HG02571 (cell line): ENCODE measurements around the gene INTS2.
"Not testable (repeated sequence)": the region's sequence is repeated elsewhere in the genome, so short reads cannot be mapped to it uniquely, and the experiment has no call there.

ENCODE experiments used
- ATAC-seq: cut with Tn5 transposase; IDR thresholded peaks from one replicate; pipeline ENCODE4 v1.9.1; 2021; ENCODE audit warnings: mild to moderate bottlenecking, moderate library complexity; ENCODE audit not compliant: unreplicated experiment

The INTS2 gene

GRCh38 chr17:61848896-61849295 lies 78.9 kb downstream of the INTS2 start:
- ATAC-seq, result no peak

- no peak for ATAC-seq
Observed at GRCh38 chr17:61848247-61848646, 79.5 kb downstream of the INTS2 start.

GRCh38 chr17:61847659-61848058 lies 80.1 kb downstream of the INTS2 start:
- ATAC-seq, result no peak

- ATAC-seq, result no peak
Observed at GRCh38 chr17:61846761-61847375, 80.9 kb downstream of the INTS2 start.

- ATAC-seq, result no peak
Observed at GRCh38 chr17:61846088-61846487, 81.7 kb downstream of the INTS2 start.

- no peak for ATAC-seq
Observed at GRCh38 chr17:61843435-61843834, 84.3 kb downstream of the INTS2 start.

GRCh38 chr17:61842899-61843298 lies 84.9 kb downstream of the INTS2 start:
- no peak for ATAC-seq

GRCh38 chr17:61839300-61839786 lies 88.4 kb downstream of the INTS2 start:
- ATAC-seq, result no peak

GRCh38 chr17:61837175-61838051 lies 90.4 kb downstream of the INTS2 start:
- no peak for ATAC-seq

GRCh38 chr17:61836266-61837174 lies 91.3 kb downstream of the INTS2 start:
- ATAC-seq, result no peak

- no peak for ATAC-seq
Observed at GRCh38 chr17:61835606-61836005, 92.2 kb downstream of the INTS2 start.

GRCh38 chr17:61834610-61835009 lies 93.2 kb downstream of the INTS2 start:
- ATAC-seq, result no peak

GRCh38 chr17:61833536-61834193 lies 94.1 kb downstream of the INTS2 start:
- no peak for ATAC-seq

GRCh38 chr17:61832463-61832862 lies 95.3 kb downstream of the INTS2 start:
- ATAC-seq, result no peak

GRCh38 chr17:61831099-61831498 lies 96.7 kb downstream of the INTS2 start:
- no peak for ATAC-seq

GRCh38 chr17:61828694-61829093 lies 99.1 kb downstream of the INTS2 start:
- ATAC-seq, result no peak

- ATAC-seq, result no peak
Observed at GRCh38 chr17:61827649-61828395, 100.0 kb downstream of the INTS2 start.

GRCh38 chr17:61826866-61827265 lies 100.9 kb downstream of the INTS2 start:
- ATAC-seq, result not testable (repeated sequence)

- not testable (repeated sequence) for ATAC-seq
Observed at GRCh38 chr17:61826198-61826597, 101.6 kb downstream of the INTS2 start.
